SIG-M5 treated with dmso at 0.1 percent for 504 hours (cell line): ENCODE measurements around the gene CFAP69.
A peak's percentile ranks its signal among the peaks of the same experiment; 100 is the strongest.
"Not testable (repeated sequence)": the region's sequence is repeated elsewhere in the genome, so short reads cannot be mapped to it uniquely, and the experiment has no call there.

ENCODE experiments used
- DNase-seq: peaks from one replicate; lab custom pipeline; 2025; ENCODE audit not compliant: unreplicated experiment; lab: John Stamatoyannopoulos, UW

CFAP69 gene

DNA sequence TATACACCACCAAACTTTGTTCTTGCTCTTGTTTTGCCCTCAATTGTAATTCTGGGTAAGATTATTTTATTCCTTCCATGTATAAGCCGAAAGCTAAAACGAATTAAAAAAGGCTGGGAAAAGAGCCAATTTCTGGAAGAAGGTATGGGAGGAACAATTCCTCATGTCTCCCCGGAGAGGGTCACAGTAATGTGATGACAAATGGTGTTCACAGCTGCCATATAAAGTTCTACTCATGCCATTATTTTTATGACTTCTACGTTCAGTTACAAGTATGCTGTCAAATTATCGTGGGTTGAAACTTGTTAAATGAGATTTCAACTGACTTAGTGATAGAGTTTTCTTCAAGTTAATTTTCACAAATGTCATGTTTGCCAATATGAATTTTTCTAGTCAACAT is 12.5 kb upstream of the CFAP69 start:
- no peak for DNase-seq

DNA sequence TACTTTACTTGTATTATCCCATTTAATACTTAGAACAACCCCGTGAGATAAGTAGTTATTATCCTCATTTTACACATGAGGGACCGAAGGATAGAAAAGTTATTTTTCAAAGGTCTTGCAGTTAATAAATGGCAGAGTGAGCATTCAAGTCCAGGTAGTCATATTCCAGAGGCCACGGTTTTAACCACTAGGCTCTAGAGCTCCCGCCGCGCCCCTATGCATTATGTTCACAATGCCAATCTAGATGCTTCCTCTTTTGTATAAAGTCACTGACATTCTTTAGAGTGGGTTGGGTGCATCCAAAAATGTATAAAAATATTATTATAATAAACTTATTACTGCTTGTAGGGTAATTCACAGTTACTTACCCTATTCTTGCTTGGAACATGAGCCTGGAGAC is 11.4 kb upstream of the CFAP69 start:
- DNase-seq: no peak

DNA sequence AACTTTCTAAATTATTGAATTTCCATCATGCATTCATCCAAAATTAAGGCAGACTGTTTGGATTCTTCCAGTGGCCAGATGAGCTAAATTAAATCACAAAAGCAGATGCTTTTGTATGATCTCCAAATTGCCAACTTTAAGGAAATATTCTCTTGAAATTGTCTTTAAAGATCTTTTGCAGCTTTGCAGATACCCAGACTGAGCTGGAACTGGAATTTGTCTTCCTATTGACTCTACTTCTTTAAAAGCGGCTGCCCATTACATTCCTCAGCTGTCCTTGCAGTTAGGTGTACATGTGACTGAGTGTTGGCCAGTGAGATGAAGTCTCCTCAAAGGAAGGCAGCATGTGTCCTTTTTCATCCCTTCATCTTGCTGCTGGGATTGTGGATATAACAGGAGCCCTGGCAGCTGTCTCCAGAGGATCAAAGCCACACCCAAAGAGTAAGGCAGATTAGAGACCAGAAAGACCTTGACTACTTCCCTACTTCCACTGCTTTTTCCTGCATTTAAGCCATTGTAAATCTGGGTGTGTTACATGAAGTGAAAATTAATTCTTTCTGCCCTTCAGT is 8.2 kb upstream of the CFAP69 start:
- no peak for DNase-seq

DNA sequence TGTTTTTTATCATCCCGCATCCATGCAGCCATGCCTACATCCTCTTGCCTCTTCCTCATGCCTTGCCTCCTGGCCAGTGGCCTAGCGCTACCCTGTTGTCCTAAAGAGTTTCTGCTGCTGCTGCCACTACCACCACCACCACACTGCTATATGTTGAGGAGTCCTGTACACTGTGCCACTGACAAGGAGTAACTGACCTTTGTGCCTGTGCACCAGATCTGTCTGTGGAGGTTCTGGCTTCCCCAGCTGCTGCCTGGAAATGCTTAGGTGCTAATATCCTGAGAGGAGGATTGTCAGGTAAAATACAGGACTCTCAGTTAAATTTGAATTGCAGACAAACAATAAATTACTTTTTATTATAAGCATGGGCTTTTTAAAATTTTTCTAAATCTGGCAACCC is 7.0 kb upstream of the CFAP69 start:
- DNase-seq: no peak

DNA sequence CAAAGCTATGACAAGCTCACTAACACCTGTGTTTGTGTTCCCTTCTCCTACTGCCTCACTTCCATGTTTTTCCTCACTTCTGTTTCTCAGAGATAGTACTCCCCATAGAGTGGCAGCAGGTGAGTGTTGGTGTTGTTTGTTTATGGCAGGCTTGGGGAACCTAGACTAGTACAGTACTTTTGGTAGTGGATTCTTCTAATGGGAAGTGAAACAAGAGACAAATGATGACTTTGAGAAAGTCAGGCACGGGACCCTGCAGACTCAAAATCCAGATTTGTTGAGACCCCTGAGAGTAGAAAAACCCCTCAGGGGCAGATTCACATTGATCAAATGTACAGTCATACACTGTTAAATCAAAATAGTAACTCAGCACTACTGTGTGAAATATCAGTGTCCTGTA is 6.4 kb upstream of the CFAP69 start:
- DNase-seq: peak; percentile 0

DNA sequence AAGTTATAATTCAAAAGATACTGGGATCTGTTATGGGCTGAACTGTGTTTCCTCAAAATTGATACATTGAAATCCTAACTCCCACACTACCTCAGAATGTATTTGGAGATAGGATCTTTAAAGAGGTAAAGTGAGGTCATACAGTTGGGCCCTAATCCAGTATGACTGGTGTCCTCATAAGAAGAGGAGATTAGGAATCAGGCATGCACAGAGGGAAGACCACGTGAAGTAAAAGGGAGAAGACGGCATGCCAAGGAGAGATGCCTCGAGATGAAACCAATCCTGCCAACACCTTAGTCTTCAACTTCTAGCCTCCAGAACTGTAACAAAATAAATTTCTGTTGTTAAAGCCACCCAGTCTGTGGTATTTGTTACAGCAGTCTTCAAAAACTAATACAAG is 5.9 kb upstream of the CFAP69 start:
- no peak for DNase-seq

DNA sequence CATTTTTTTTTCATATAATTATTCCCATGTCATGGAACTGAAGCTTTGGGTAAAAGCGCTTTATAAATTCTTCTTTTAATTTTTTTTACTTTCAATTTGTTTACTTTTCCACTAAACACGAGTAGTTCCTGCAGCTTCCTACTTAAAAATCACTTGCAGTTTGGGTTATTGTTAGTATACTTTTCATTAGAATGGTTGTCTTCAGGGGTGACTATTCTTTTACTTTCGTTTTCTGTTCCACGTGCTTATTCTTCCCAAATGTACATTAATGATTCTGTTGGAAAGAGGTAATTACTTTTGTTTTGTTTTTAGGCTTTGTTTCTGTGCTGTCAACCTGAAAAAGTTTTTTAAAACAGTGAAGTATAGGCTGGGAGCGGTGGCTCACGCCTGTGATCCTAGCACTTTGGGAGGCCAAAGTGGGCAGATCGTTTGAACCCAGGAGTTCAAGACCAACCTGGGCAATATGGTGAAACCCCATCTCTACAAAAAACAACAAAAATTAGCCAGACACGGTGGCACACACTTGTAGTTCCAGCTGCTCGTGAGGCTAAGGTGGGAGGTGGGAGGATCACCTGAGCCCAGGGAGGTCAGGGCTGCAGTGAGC is 5.2 kb upstream of the CFAP69 start:
- no peak for DNase-seq

DNA sequence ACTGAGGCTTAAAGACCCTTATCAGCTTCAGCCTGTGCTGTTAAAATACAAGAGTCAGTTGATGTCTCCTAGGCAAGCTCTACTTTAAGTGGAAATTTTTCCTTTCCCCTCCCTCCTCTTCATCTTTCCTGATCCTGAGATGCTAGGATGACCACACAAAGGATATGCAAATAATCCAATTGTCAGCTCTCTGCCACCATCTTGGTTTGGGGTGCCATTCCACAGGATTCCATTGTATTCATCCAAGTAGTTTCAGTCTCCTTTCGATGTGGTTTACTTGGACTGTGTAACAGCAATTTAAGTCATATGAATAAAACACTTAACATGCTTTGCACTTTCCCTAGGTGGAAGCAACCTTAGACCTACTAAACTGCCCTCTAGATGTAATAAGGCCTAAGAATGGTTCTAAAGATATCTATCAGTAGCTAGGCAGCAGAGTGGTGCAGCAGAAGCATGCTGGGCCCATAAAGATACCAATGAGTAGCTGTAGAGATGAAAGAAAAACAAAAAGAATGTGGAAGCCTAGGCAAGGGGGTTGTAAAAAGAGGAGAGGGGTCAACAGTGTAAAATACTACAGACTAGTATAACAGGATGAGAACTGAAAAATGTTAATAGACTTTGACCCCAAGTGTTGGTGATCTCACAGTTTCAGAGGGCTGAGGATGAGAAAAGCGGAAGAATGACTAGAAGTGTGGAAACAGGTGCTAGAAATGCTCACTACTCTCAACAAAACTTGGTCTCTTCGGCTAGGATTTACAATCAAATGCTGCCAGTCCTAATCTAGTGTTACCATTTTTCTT is 2.4 kb upstream of the CFAP69 start:
- DNase-seq: no peak

DNA sequence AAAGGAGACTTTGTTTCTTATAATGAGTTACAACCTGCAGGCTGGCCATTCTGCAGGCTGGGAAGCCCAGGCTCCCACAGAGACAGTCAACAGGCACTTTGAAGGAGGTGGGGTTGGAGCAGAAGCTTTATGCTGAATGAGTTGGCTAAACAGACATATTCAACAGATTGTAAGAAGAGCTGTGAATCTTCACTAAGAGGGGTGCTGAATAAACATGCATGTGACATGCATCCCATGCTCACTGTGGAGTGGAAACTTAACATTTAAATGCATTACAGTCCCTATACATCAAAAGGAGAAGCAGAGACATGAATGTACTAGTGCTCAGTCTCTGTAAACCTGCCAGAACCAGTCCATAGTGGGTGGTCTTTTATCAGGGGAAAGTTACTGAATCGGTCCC is 1.4 kb upstream of the CFAP69 start:
- DNase-seq: no peak

DNA sequence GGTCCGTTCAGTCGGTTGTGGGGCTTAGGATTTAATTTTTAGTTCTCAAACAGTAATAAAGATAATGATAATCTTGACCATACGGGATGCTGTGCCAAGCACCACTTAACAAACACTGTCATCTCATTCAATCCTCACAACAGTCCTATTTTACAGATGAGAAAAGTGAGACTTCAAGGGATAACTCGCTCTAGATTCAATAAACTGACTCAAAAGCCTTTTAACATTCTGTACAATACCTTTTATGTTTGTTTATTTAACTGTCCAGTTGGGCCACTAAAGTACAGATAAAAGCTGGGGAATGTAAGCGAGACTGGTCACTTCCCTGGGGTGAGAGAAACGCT is 437 bp upstream of the CFAP69 start:
- no peak for DNase-seq

DNA sequence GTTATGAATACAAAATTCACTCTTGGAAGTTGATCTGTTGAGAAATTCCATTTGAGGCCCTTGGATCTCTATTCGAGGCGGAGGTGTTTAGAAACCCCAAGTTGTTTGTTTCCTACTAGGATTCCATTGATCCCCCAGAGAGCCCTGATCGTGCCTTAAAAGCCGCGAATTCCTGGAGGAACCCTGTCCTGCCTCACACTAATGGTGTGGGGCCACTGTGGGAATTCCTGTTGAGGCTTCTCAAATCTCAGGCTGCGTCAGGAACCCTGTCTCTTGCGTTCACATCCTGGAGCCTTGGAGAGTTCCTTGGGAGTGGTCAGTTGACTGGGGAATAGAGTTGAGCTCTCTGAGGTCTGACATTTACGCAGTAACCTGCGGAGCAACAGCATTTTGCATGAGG is 1.2 kb downstream of the CFAP69 start:
- no peak for DNase-seq

DNA sequence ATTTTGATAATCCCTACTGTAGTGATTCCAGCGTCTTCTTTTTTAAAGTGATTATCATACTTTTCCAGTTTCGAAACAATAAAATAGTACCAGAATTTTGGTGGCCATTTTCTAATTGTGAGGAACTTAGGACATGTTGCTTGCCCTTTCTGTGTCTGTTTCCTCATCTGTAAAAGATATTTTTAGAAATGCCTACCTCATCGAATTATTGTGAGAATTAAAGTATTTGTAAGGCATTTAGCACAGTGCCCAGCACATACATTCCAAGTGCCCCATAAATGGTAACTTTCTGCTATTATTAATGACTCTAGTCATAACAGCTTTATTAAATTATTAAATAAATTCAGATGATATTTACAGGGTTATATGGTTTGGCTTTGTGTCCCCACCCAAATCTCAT is 3.7 kb downstream of the CFAP69 start:
- no peak for DNase-seq

DNA sequence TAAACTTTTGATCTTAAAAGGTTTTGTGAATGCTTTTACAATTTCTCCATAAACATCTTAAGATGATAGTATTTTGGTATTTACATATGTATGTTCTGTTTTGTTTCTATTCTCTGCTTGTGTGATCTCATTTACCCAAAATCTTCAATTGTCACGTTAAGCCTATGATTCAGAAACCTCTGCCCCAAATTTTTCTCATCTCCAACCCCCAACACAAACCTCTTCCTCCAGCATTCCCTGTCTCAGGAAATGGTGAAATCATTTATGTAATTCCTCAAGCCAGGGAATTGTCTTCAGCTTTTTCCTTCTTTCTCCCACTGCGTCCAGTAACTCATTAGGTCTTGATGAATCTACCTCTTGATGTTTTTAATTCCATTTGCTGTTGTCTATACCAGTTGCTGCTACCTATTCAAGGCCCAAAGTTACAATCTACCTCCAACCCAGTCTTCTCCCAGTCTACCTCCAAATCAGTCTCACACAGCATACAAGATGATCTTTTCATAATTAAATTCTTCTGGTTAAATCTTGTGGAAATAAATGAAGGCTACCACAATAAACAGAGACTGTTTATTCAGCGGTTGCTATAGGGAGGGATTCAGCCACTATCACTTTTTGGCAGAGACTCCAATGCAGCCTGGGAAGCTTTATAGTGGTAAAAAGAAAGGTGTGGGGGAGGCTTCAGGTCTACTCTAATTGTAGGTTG is 5.8 kb downstream of the CFAP69 start:
- no peak for DNase-seq

DNA sequence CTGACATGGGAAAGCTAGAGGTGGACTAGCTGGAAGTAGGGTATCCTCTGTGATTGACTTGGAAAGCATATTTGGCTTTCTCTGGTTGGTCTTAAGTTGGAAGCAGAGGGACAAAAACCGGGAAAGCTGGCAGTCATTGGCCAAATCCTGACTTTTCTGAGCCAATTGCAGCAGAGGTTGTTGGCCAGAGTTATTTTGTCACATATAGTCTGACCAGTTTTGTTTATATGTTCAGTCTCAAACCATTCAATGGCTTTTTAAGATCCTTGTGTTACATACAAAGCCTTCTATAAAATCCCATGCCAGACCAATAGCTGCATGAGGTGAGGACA is 6.3 kb downstream of the CFAP69 start:
- DNase-seq: no peak

DNA sequence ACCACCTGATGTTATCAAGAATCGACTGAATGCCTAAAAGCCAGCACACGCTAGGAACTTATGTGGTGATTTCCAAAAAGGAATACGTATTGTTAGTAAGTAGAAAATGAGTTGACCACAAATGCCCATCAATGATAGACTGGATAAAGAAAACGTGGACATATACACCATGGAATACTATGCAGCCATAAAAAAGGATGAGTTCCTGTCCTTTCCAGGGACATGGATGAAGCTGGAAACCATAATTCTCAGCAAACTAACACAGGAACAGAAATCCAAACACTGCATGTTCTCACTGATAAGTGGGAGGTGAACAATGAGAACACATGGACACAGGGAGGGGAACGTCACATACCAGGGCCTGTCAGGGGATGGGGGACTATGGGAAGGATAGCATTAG is 11.0 kb downstream of the CFAP69 start:
- DNase-seq: not testable (repeated sequence)

DNA sequence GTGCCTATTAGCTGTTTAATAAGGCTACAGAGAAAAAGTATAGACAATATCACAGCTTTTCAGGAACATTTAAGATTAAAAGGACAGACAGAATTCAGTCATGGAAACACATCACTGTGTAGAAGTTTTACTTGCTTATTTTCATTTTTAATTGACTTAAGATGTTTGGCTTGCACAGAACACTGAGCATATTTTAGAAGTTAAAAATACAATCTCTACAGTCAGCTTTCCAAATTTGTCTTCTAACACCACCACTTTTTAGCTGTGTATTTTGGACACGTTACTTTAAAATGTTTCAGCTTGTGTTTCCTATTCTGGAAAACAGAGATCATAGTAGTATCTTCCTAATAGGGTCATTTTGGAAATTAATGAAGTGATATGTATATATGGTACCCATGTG is 11.8 kb downstream of the CFAP69 start:
- DNase-seq: no peak

DNA sequence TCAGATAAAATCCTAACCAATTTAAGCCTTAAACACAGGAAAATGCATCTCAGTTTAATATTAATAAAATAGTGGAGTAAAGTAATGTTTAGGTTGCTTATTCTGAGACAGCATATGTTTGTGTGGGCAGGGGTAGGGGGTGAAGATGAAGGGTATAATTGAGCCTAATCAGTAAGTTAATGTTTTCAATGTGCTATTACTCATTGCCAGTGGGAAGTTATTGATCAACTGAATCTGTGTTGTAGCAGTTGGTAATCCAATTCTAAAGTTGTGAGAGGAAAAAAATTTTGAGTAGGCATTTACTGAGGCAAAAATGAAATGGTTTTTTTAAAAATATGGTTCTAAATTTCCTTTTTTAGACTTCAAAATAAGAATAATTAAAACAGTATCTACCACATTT is 16.5 kb downstream of the CFAP69 start:
- no peak for DNase-seq

DNA sequence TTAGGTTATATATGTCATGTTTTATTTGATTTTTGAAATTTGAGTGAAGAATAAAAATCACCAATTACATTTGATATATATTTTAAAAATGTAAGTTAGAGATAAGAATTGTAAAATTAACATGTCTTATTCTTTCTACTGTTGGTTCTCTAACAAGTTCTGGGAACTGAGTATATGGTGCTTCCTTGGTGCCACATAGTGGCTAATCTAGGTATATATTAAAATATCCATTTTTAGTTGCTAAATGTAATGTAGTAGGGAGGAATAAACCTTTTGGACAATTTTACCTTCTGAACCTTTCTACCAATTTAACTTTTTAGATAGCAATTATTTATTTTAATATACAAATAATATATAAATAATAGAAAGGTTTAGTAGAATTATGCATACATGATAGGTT is 17.5 kb downstream of the CFAP69 start:
- peak; percentile 47 for DNase-seq

DNA sequence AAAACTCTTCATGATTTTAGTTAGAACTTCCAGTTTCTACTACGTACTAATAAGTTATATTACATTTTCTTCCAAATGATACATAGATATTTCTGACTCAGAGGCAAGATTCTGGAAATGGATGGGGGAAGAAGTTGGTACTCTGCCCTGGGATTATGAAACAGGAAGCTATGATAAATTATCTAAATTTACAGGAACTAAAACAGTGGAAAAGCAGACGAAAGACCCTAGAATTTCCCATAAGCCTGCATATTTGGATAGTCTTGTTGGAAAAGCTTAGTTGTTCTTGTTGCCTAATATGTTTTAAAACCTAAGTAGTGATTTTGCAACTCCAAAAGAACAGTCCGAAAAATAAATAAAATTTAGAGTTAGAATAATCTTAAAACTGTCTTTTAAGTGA is 21.8 kb downstream of the CFAP69 start:
- no peak for DNase-seq

DNA sequence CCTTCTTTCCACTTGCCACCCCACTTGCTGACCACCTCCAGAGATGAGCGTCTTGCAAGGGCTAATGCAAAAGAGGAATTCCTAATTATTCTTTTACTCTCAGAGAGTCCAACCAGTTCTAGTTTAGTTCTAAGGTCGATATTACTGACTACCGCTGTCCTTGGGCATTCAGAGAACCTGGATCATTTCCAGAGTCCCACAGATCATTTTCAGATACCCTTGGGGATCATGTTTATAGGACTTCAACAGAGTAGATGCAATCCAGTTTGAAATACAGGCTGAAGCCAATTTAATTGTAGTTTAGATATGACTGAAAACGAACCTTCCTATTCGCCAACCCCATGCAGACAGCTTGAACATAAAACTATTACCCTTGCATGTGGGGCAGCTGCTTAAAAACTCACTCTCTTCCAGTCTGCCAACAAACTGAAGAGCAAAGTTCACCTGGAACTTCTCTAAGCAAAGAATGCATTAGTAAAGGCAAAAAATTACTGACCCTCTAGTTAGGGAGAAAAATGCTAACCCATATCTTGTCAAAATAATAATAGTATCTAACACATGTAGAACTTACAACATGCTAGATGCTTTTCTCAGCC is 22.4 kb downstream of the CFAP69 start:
- DNase-seq: no peak

DNA sequence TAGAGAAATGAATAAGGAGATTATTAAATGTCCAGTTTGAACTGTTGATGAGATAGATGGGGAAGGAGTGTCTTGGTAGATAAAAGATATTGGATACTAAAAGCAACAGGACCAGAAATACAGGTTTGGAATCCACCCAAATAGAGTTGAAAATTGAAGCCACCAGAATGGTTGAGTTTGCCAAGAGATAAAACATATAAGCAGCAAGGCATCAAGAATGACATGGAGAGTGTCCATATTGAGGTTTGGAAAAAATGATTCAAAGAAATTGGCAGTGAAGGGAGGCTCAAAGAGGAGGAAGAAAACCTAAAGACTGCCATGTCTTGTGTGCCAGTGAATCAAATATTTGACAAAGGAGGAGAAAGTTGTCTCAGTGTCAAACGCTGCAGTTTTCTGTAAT is 24.2 kb downstream of the CFAP69 start:
- DNase-seq: no peak
